ENCODE data around the gene GJA3. TPM values are rescaled to one million over a fixed set of nuclear protein-coding genes. Genes with fewer than 3 reads are reported as not detected.

Gene GJA3
- total and polyA plus RNA-seq, 2 of the 8 experiments (the other 6 are each of a cell fraction or from before 2014, with no cell fraction given): 0.12 to 0.60 TPM

GRCh38 chr13:20105161-20105689, 55.6 kb downstream of the GJA3 start:
- FAIRE-seq (no peak), DNase-seq (ENCODE audit: low read depth in 1 of 2, low spot score in 2 of 2) (no peak)
- H3K4me1 ChIP-seq (replicated peaks in 1 of 4; ENCODE audit: control insufficient read depth in 3 of 4, insufficient read depth in 4 of 4, low read length in 3 of 4): peaks cover 0 to 8% (median 1%) of the 10 kb centered on the region in 4 experiments; a peak in 3 of 7 replicates
- no peak overlapping the region for H3K27ac ChIP-seq (ENCODE audit: low read depth, low read length)
- H2BK15ac ChIP-seq (ENCODE audit: low read length): no peak overlapping the region
- H3K27me3 ChIP-seq (replicated peaks in 1 of 4; ENCODE audit: control insufficient read depth in 3 of 4, extremely low read depth in 1 of 4, insufficient read depth in 3 of 4, low read length in 3 of 4): no peaks in the 10 kb centered on the region
- WGBS, 2 experiments (ENCODE audit: extremely low coverage in 1 of 2, insufficient coverage in 1 of 2, insufficient read length in 1 of 2, insufficient replicate concordance in 2 of 2, low coverage in 1 of 2, low lambda C conversion rate in 2 of 2, missing lambda C conversion rate in 1 of 2): 89% methylated on average over 13 of the region's 13 CpGs; no CpG with 5 or more reads in 1 of the 2 experiments
- no peak overlapping the region for H4K5ac ChIP-seq (ENCODE audit: insufficient read length, low read depth, low read length)
- no peak overlapping the region for H3K56ac ChIP-seq (replicated peaks; ENCODE audit: insufficient read length, low read depth, low read length)
- H2BK12ac ChIP-seq (ENCODE audit: low read depth, low read length): no peak overlapping the region
- no peak overlapping the region for H4K8ac ChIP-seq (ENCODE audit: extremely low read depth, insufficient read depth, low read length)
- ChIA-PET POLR2A (ENCODE audit: partially characterized antibody) (interaction anchor here (1.0 to 1.3 kb wide), 3 partner anchors 11 to 14 kb away, joined by 3 read pairs; no protein-coding TSS in a partner anchor), CTCF (ENCODE audit: partially characterized antibody) (no interaction called here)
- no peaks in the 10 kb centered on the region for H3K9me3 ChIP-seq (ENCODE audit: insufficient read depth in 2 of 2, low read depth in 1 of 2, low read length in 1 of 2)
- no peak overlapping the region for H3K4me3 ChIP-seq (ENCODE audit: extremely low read depth in 1 of 4, insufficient read depth in 2 of 4, low read depth in 3 of 4, low read length in 4 of 4)
- no peak overlapping the region for H3K4me2 ChIP-seq (ENCODE audit: insufficient read depth in 1 of 2, low read depth in 2 of 2, low read length in 2 of 2)
- no peak overlapping the region for H2BK20ac ChIP-seq (ENCODE audit: low read length)
- H4K91ac ChIP-seq (replicated peaks; ENCODE audit: insufficient read length, low read length): no peak overlapping the region
- TF ChIP-seq CHD1 (IDR thresholded peaks at IDR 0.05; ENCODE audit: low read depth, low read length) (no peak), E2F6 (IDR thresholded peaks at IDR 0.05) (no peak), GABPA (IDR thresholded peaks at IDR 0.05; ENCODE audit: borderline replicate concordance, insufficient read depth, low read length) (no peak), CBX8 (IDR thresholded peaks at IDR 0.05; ENCODE audit: borderline replicate concordance, low read depth, low read length) (no peak)
- no peak overlapping the region for H3K9ac ChIP-seq (replicated peaks in 1 of 4; ENCODE audit: extremely low read depth in 1 of 4, low read depth in 3 of 4, low read length in 3 of 4)
- no peaks in the 10 kb centered on the region for H3K23me2 ChIP-seq (ENCODE audit: low read depth, low read length)
- H3K14ac ChIP-seq (ENCODE audit: insufficient read length): no peak overlapping the region
- no peaks in the 10 kb centered on the region for H3K79me2 ChIP-seq (ENCODE audit: control insufficient read depth in 1 of 2, insufficient read depth in 2 of 2, low read length in 2 of 2)
- H3K18ac ChIP-seq (ENCODE audit: extremely low read depth, low read length): no peak overlapping the region
- H2BK5ac ChIP-seq (ENCODE audit: low read depth, low read length): no peak overlapping the region
- no peak overlapping the region for H3K4ac ChIP-seq (replicated peaks; ENCODE audit: insufficient read length, low read depth, low read length)
- H2AK5ac ChIP-seq (ENCODE audit: low read depth, low read length): no peak overlapping the region
- H2BK120ac ChIP-seq (replicated peaks; ENCODE audit: low read depth, low read length): no peak overlapping the region
- H3K23ac ChIP-seq (ENCODE audit: insufficient read length): no peak overlapping the region
- H3K36me3 ChIP-seq (ENCODE audit: control insufficient read depth in 2 of 4, insufficient read depth in 4 of 4, low read length in 3 of 4): no peaks in the 10 kb centered on the region
- H2AFZ ChIP-seq (ENCODE audit: low read length): no peak overlapping the region; the same call in 1 of the 2 replicates
- H4K20me1 ChIP-seq (replicated peaks in 1 of 2; ENCODE audit: control insufficient read depth in 1 of 2, insufficient read depth in 2 of 2, low read length in 2 of 2): no peaks in the 10 kb centered on the region
- no peaks in the 10 kb centered on the region for H3K79me1 ChIP-seq (ENCODE audit: low read depth, low read length)
